ENCODE data around the gene CD200R1L. TPM values are rescaled to one million over a fixed set of nuclear protein-coding genes. Genes with fewer than 3 reads are reported as not detected.

CD200R1L gene
- not detected in 2 replicates for total RNA-seq (2014; rRNA removed; shearing (Covaris generic))

GRCh38 chr3:112846764-112847163 lies at the start of gene CD200R1L:
CD200R1L (minus strand) TSS chr3:112846864; CDS start chr3:112829367, 17,497 bp downstream.
- no peaks in the 10 kb centered on the region for H3K9me3 ChIP-seq (replicated peaks)
- no peak within 1 kb of the TSS for H3K4me3 ChIP-seq
- no peaks in the 10 kb centered on the region for H3K27me3 ChIP-seq (replicated peaks)
- H3K4me1 ChIP-seq (replicated peaks), result no peaks in the 10 kb centered on the region
- H3K27ac ChIP-seq, result no peak within 1 kb of the TSS
- DNase-seq (ENCODE audit: low read depth in 1 of 2, low spot score in 2 of 2), result no peak
- H3K36me3 ChIP-seq, result no peaks in the 10 kb centered on the region

GRCh38 chr3:112894258-112894657 lies 47.6 kb upstream of the CD200R1L start:
- H3K27me3 ChIP-seq (replicated peaks), result no peaks in the 10 kb centered on the region
- no peaks in the 10 kb centered on the region for H3K4me1 ChIP-seq (replicated peaks)
- no peak for DNase-seq (ENCODE audit: low read depth in 1 of 2, low spot score in 2 of 2)
- H3K36me3 ChIP-seq, result no peaks in the 10 kb centered on the region
- no peak overlapping the region for H3K4me3 ChIP-seq
- no peaks in the 10 kb centered on the region for H3K9me3 ChIP-seq (replicated peaks)
- H3K27ac ChIP-seq, result no peak overlapping the region

GRCh38 chr3:112889357-112889756 lies 42.7 kb upstream of the CD200R1L start:
- no peak for DNase-seq (ENCODE audit: low read depth in 1 of 2, low spot score in 2 of 2)
- Histone ChIP-seq H3K27ac (no peak overlapping the region), H3K36me3 (no peaks in the 10 kb centered on the region)

GRCh38 chr3:112888381-112889085 lies 41.9 kb upstream of the CD200R1L start:
- H3K4me3 ChIP-seq, result no peak overlapping the region
- no peaks in the 10 kb centered on the region; the same call in 1 of the 2 replicates for H3K27me3 ChIP-seq (replicated peaks)
- H3K4me1 ChIP-seq (replicated peaks), result no peaks in the 10 kb centered on the region
- H3K27ac ChIP-seq, result no peak overlapping the region
- no peaks in the 10 kb centered on the region for H3K36me3 ChIP-seq
- H3K9me3 ChIP-seq (replicated peaks), result no peaks in the 10 kb centered on the region
- no peak for DNase-seq (ENCODE audit: low read depth in 1 of 2, low spot score in 2 of 2)

More at GRCh38 chr3:112889357-112889756, 42.7 kb upstream of the CD200R1L start:
- H3K27me3 ChIP-seq (replicated peaks), result no peaks in the 10 kb centered on the region; the same call in 1 of the 2 replicates
- no peaks in the 10 kb centered on the region for H3K4me1 ChIP-seq (replicated peaks)
- H3K9me3 ChIP-seq (replicated peaks), result no peaks in the 10 kb centered on the region
- H3K4me3 ChIP-seq, result no peak overlapping the region

- no peaks in the 10 kb centered on the region for H3K36me3 ChIP-seq
- H3K27me3 ChIP-seq (replicated peaks), result no peaks in the 10 kb centered on the region; the same call in 1 of the 2 replicates
- no peaks in the 10 kb centered on the region for H3K4me1 ChIP-seq (replicated peaks)
- no peak overlapping the region for H3K4me3 ChIP-seq
- no peak for DNase-seq (ENCODE audit: low read depth in 1 of 2, low spot score in 2 of 2)
- H3K27ac ChIP-seq, result no peak overlapping the region
- no peaks in the 10 kb centered on the region for H3K9me3 ChIP-seq (replicated peaks)
Measured at GRCh38 chr3:112884678-112885290, 38.1 kb upstream of the CD200R1L start.

- no peak for DNase-seq (ENCODE audit: low read depth in 1 of 2, low spot score in 2 of 2)
- no peak overlapping the region for H3K27ac ChIP-seq
- H3K36me3 ChIP-seq, result no peaks in the 10 kb centered on the region
- H3K4me1 ChIP-seq (replicated peaks), result no peaks in the 10 kb centered on the region
- no peak overlapping the region for H3K4me3 ChIP-seq
- no peaks in the 10 kb centered on the region for H3K9me3 ChIP-seq (replicated peaks)
- no peaks in the 10 kb centered on the region for H3K27me3 ChIP-seq (replicated peaks)
Measured at GRCh38 chr3:112881891-112882290, 35.2 kb upstream of the CD200R1L start.

GRCh38 chr3:112875561-112875960 lies 28.9 kb upstream of the CD200R1L start:
- DNase-seq (ENCODE audit: low read depth in 1 of 2, low spot score in 2 of 2), result no peak

GRCh38 chr3:112874725-112875124 lies 28.1 kb upstream of the CD200R1L start:
- H3K36me3 ChIP-seq, result no peaks in the 10 kb centered on the region

More at GRCh38 chr3:112875561-112875960, 28.9 kb upstream of the CD200R1L start:
- H3K4me3 ChIP-seq, result no peak overlapping the region
- H3K9me3 ChIP-seq (replicated peaks), result no peaks in the 10 kb centered on the region
- H3K27ac ChIP-seq, result no peak overlapping the region
- H3K36me3 ChIP-seq, result no peaks in the 10 kb centered on the region
- H3K4me1 ChIP-seq (replicated peaks), result no peaks in the 10 kb centered on the region
- H3K27me3 ChIP-seq (replicated peaks), result no peaks in the 10 kb centered on the region; the same call in 1 of the 2 replicates

GRCh38 chr3:112873632-112874031 lies 27.0 kb upstream of the CD200R1L start:
- H3K27me3 ChIP-seq (replicated peaks), result no peaks in the 10 kb centered on the region; the same call in 1 of the 2 replicates
- no peaks in the 10 kb centered on the region for H3K36me3 ChIP-seq
- H3K4me3 ChIP-seq, result no peak overlapping the region
- no peak for DNase-seq (ENCODE audit: low read depth in 1 of 2, low spot score in 2 of 2)
- no peaks in the 10 kb centered on the region for H3K4me1 ChIP-seq (replicated peaks)
- H3K27ac ChIP-seq, result no peak overlapping the region
- H3K9me3 ChIP-seq (replicated peaks), result no peaks in the 10 kb centered on the region

More at GRCh38 chr3:112874725-112875124, 28.1 kb upstream of the CD200R1L start:
- Histone ChIP-seq H3K27me3 (replicated peaks) (no peaks in the 10 kb centered on the region; the same call in 1 of the 2 replicates), H3K9me3 (replicated peaks) (no peaks in the 10 kb centered on the region), H3K27ac (no peak overlapping the region), H3K4me3 (no peak overlapping the region), H3K4me1 (replicated peaks) (no peaks in the 10 kb centered on the region)
- DNase-seq (ENCODE audit: low read depth in 1 of 2, low spot score in 2 of 2), result no peak

- Histone ChIP-seq H3K27me3 (replicated peaks) (no peaks in the 10 kb centered on the region; the same call in 1 of the 2 replicates), H3K36me3 (no peaks in the 10 kb centered on the region), H3K27ac (no peak overlapping the region), H3K4me1 (replicated peaks) (no peaks in the 10 kb centered on the region), H3K9me3 (replicated peaks) (no peaks in the 10 kb centered on the region), H3K4me3 (no peak overlapping the region)
- DNase-seq (ENCODE audit: low read depth in 1 of 2, low spot score in 2 of 2), result no peak
Measured at GRCh38 chr3:112871735-112872134, 25.1 kb upstream of the CD200R1L start.

- H3K27ac ChIP-seq, result no peak overlapping the region
- DNase-seq (ENCODE audit: low read depth in 1 of 2, low spot score in 2 of 2), result no peak
- H3K9me3 ChIP-seq (replicated peaks), result no peaks in the 10 kb centered on the region
- no peak overlapping the region for H3K4me3 ChIP-seq
- no peaks in the 10 kb centered on the region for H3K4me1 ChIP-seq (replicated peaks)
- no peaks in the 10 kb centered on the region for H3K36me3 ChIP-seq
- H3K27me3 ChIP-seq (replicated peaks), result no peaks in the 10 kb centered on the region; the same call in 1 of the 2 replicates
Measured at GRCh38 chr3:112865757-112866156, 19.1 kb upstream of the CD200R1L start.

- H3K27ac ChIP-seq, result no peak overlapping the region
- no peaks in the 10 kb centered on the region for H3K36me3 ChIP-seq
- H3K4me3 ChIP-seq, result no peak overlapping the region
- H3K9me3 ChIP-seq (replicated peaks), result no peaks in the 10 kb centered on the region
- no peaks in the 10 kb centered on the region; the same call in 1 of the 2 replicates for H3K27me3 ChIP-seq (replicated peaks)
- no peak for DNase-seq (ENCODE audit: low read depth in 1 of 2, low spot score in 2 of 2)
- no peaks in the 10 kb centered on the region for H3K4me1 ChIP-seq (replicated peaks)
Measured at GRCh38 chr3:112860898-112861297, 14.2 kb upstream of the CD200R1L start.

- Histone ChIP-seq H3K4me1 (replicated peaks) (no peaks in the 10 kb centered on the region), H3K27ac (no peak overlapping the region), H3K36me3 (no peaks in the 10 kb centered on the region), H3K27me3 (replicated peaks) (no peaks in the 10 kb centered on the region; the same call in 1 of the 2 replicates), H3K9me3 (replicated peaks) (no peaks in the 10 kb centered on the region), H3K4me3 (no peak overlapping the region)
- DNase-seq (ENCODE audit: low read depth in 1 of 2, low spot score in 2 of 2), result no peak
Measured at GRCh38 chr3:112858410-112859069, 11.9 kb upstream of the CD200R1L start.

GRCh38 chr3:112857526-112857925 lies 10.9 kb upstream of the CD200R1L start:
- DNase-seq (ENCODE audit: low read depth in 1 of 2, low spot score in 2 of 2), result no peak
- Histone ChIP-seq H3K27ac (no peak overlapping the region), H3K4me1 (replicated peaks) (no peaks in the 10 kb centered on the region), H3K4me3 (no peak overlapping the region), H3K36me3 (no peaks in the 10 kb centered on the region), H3K27me3 (replicated peaks) (no peaks in the 10 kb centered on the region), H3K9me3 (replicated peaks) (no peaks in the 10 kb centered on the region)
